ENCODE data around the gene SCP2D1.

The SCP2D1 gene

DNA sequence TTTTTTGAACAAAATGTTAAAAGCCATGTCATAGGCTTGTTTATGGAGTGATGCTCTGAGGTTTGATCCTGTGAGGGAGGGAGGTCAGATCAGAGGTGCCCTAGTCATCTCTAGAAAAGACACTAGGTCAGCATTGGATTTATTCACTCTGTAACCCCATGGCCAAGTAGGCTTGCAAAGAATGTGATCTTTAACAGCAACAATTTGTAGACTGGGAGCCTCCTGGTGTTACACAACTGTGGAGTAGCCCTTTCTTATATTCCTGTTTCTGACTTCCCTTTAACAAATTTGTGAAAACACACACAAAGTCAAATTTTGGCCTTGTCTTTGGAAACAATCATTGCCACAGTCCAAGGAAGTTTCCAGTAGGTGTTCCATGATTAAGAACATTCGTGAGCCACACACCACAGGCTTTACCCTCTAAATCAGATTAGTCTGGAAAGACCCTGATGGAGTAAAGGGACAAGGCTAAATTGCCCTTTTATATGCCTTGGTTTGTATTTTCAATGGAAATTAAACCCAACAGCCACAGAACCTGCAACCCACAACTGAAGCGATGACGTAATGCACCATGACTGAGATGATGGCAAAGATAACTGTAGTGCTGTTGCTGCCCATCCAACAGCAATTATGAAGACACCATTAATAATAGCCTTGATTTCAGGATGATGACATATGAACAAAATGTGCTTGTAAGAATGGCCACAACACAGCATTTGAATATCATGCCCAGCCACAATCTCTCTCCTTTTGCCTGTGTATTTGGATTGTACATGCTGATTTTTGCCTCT, 22.1 kb downstream of the SCP2D1 start:
- no peak overlapping the region for H3K4me2 ChIP-seq
- H3K9me3 ChIP-seq (replicated peaks in 1 of 11): peaks cover 0 to 12% (median 9%) of the 10 kb centered on the region in 11 experiments; a peak in 13 of 22 replicates
- no peak overlapping the region for H3K4me3 ChIP-seq
- H3K4me1 ChIP-seq: peaks cover 0 to 18% (median 4%) of the 10 kb centered on the region in 10 experiments; a peak in 10 of 20 replicates
- TF ChIP-seq Cebpa-rat (IDR thresholded peaks at IDR 0.05): no peak
- H3K27ac ChIP-seq: no peak overlapping the region
- H3K9ac ChIP-seq: no peak overlapping the region
- no peaks in the 10 kb centered on the region for H3K27me3 ChIP-seq
- H4K20me1 ChIP-seq: no peaks in the 10 kb centered on the region
- H3K36me3 ChIP-seq: no peaks in the 10 kb centered on the region

DNA sequence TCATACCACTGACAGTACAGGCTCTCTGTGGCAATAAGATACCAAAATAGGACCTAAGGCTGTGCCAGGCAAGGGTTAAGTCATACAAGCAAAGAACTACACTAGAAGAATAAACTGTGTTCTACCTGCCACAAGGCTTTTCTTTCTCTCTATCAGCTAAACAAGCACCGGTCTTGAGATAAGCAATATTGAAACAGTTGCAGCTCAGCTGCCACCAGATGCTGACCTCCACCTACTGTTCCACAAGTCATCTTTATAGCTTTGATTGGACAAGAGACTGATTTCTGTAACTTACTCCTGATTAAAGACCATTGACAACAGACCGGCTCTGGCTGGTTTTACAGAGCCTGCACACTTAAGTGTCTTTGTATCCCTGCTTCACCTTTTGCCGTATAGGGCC, 24.1 kb downstream of the SCP2D1 start:
- no peak overlapping the region for H3K27ac ChIP-seq
- H3K4me1 ChIP-seq: peaks cover 0 to 2% (median 0%) of the 10 kb centered on the region in 10 experiments; a peak in 5 of 20 replicates
- no peak overlapping the region for H3K4me2 ChIP-seq
- H3K27me3 ChIP-seq: no peaks in the 10 kb centered on the region
- no peaks in the 10 kb centered on the region for H4K20me1 ChIP-seq
- peaks cover 0 to 12% (median 9%) of the 10 kb centered on the region in 11 experiments; a peak in 13 of 22 replicates for H3K9me3 ChIP-seq (replicated peaks in 1 of 11)
- no peak overlapping the region for H3K4me3 ChIP-seq
- H3K36me3 ChIP-seq: no peaks in the 10 kb centered on the region
- H3K9ac ChIP-seq: no peak overlapping the region
- no peak for TF ChIP-seq Cebpa-rat (IDR thresholded peaks at IDR 0.05)

DNA sequence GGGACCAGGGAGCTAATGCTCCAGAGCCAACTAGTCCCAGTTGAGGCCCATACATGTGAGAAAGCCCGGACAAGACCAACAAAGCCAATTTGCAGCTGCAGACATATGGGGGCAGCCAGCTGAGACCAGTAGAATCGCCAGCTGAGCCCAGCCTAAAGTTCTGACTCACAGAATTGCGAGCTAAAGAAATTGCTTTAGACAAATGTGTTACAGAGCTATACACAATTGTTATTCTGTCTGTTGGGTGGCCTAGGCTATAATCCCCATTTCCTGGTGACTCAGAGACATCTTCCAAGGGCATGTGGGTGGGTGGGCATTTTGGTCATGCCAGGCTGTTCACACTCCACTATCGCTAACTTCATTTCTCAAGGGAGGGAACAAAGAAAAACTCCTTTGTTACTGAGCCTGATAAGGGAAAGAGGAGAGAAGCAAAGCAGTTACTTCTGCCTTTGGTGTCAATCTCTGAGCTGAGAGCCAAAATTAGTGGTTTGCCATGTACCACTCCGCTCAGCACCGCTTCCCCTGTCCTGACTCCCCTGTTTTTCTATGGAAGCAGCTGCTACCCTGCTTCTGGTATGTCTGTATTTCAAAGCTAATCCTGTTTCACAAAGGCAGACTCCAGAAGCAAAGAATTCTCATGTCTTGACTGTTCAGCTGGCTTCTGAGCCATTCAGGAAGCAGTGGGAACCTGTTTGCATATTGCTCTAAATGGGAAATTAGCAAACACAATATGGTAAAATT, 26.1 kb downstream of the SCP2D1 start:
- Histone ChIP-seq H4K20me1 (no peaks in the 10 kb centered on the region), H3K36me3 (no peaks in the 10 kb centered on the region), H3K27ac (no peak overlapping the region), H3K4me3 (no peak overlapping the region), H3K9ac (no peak overlapping the region), H3K27me3 (no peaks in the 10 kb centered on the region), H3K9me3 (replicated peaks in 1 of 11) (peaks cover 0 to 12% (median 9%) of the 10 kb centered on the region in 11 experiments; a peak in 13 of 22 replicates), H3K4me1 (no peaks in the 10 kb centered on the region), H3K4me2 (no peak overlapping the region)
- no peak for TF ChIP-seq Cebpa-rat (IDR thresholded peaks at IDR 0.05)

DNA sequence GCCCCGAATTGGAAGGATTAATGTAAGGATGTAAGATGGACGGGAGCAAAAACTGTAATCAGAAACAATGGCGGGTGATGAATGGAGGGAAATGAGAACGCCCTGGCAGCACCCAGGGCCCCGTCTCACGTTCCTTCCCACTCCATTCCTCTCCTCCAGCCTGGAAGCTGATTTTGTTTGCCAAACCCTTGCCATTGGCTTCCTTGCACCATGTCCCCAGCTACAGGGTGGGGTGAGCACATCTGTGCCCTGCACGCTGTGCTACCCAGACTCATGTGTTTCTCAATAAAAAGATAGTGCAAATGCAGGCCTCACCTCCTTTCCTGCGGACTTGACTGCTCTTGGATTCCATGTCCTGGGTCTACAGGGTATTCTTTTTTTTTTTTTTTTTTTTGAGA, 26.7 kb downstream of the SCP2D1 start:
- Histone ChIP-seq H3K9ac (no peak overlapping the region), H3K9me3 (replicated peaks in 1 of 11) (peaks cover 0 to 12% (median 9%) of the 10 kb centered on the region in 11 experiments; a peak in 13 of 22 replicates), H3K27me3 (no peaks in the 10 kb centered on the region), H3K36me3 (no peaks in the 10 kb centered on the region), H4K20me1 (no peaks in the 10 kb centered on the region), H3K4me2 (no peak overlapping the region), H3K4me1 (no peaks in the 10 kb centered on the region), H3K4me3 (no peak overlapping the region), H3K27ac (no peak overlapping the region)
- no peak for TF ChIP-seq Cebpa-rat (IDR thresholded peaks at IDR 0.05)

DNA sequence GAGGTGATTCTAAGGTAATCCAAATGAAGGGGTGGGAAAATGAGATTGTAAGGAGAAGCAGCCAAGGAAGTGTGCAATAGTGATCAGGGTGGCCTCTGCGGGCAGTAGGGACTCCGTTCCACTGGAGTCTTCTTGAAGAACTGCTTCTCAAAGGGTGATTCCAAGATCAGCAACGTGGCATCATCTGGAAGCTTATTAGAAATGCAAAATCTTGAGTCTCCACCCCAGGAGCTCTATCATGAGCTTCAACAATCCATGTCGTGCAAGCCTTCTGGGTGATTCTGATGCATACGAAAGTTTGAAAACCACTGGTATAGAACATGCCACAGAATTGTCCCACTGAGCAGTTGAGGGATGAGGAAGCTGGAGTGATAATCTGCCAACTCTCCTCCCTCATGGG, 31.4 kb downstream of the SCP2D1 start:
- Histone ChIP-seq H3K36me3 (no peaks in the 10 kb centered on the region), H3K9ac (no peak overlapping the region), H3K4me1 (no peaks in the 10 kb centered on the region), H4K20me1 (no peaks in the 10 kb centered on the region), H3K27me3 (no peaks in the 10 kb centered on the region), H3K9me3 (replicated peaks in 1 of 11) (peaks cover 0 to 3% (median 0%) of the 10 kb centered on the region in 11 experiments; a peak in 1 of 22 replicates), H3K4me2 (no peak overlapping the region), H3K4me3 (no peak overlapping the region), H3K27ac (no peak overlapping the region)
- TF ChIP-seq Cebpa-rat (IDR thresholded peaks at IDR 0.05): no peak

DNA sequence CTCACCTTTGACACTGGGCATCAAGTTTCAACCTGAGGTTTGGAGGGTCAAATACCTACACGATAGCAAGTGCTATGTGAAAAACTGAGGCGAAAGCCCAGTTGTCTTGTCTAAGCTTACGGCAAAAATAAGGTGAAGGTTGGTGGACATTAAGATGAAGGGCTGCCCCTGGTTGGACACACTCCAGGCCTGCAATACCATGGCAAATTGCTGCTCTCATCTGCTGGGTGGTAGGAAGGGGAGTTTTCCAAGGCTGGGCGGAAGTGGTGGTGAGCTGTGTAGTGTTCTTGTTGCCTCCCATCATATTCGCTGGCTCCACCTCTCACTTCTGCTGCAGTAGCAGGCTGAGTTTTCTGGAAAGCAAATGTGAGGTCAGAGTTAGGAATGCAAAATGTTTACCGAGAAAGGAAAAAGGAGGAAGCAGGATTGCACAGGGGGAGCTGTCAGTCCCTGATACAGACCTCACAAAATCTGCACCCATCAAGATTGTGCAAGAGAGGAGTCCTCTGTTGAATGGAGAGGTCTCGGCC, 33.7 kb downstream of the SCP2D1 start:
- TF ChIP-seq Cebpa-rat (IDR thresholded peaks at IDR 0.05): no peak
- no peaks in the 10 kb centered on the region for H3K4me1 ChIP-seq
- no peaks in the 10 kb centered on the region for H3K27me3 ChIP-seq
- no peaks in the 10 kb centered on the region for H4K20me1 ChIP-seq
- no peaks in the 10 kb centered on the region for H3K36me3 ChIP-seq
- no peak overlapping the region for H3K9ac ChIP-seq
- no peak overlapping the region for H3K4me2 ChIP-seq
- H3K4me3 ChIP-seq: no peak overlapping the region
- H3K27ac ChIP-seq: no peak overlapping the region
- no peaks in the 10 kb centered on the region for H3K9me3 ChIP-seq (replicated peaks in 1 of 11)

DNA sequence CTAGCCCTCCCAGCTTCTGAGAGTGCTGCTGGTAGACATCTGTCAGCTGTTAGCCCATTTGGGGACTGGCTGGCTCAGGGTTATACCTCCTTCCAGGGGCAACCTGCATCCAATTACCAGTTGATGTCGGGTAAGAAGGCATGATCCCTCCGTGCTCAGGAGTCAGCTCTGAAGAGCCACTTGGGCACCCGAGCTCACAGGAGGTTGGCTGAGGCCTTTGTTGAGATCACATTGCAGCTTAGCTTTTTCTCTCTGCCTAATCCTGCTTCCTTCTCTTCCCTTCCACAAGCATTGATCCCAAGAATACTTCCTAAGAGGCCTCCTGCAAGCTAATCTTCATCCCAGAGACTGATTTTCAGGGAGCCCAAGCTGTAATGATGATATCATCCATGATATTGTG, 35.5 kb downstream of the SCP2D1 start:
- Histone ChIP-seq H3K36me3 (no peaks in the 10 kb centered on the region), H3K27ac (no peak overlapping the region), H3K9ac (no peak overlapping the region), H3K4me2 (no peak overlapping the region), H3K4me3 (no peak overlapping the region), H3K4me1 (no peaks in the 10 kb centered on the region), H3K9me3 (replicated peaks in 1 of 11) (no peaks in the 10 kb centered on the region), H4K20me1 (no peaks in the 10 kb centered on the region), H3K27me3 (no peaks in the 10 kb centered on the region)
- no peak for TF ChIP-seq Cebpa-rat (IDR thresholded peaks at IDR 0.05)

DNA sequence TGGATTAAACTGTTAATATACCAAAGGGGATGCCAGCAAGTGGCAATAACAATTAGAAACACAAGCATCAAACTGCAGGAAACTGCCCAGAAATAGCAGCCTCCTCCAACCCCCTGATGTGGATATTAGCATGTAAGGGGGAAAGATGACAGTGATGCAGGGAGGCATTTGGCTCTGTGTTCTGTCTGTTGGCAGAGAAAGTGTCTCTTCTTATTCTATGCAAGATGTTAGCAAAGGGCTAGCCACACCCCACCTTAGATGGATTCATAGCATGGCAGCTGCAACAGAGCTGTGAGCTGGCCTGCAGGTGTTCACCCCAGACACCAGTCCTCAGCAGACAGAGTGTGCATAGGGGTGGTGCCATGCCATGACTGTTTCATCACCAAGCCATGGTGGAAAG, 38.0 kb downstream of the SCP2D1 start:
- Histone ChIP-seq H3K9ac (no peak overlapping the region), H3K36me3 (no peaks in the 10 kb centered on the region), H3K27ac (no peak overlapping the region), H3K4me2 (no peak overlapping the region), H3K4me3 (no peak overlapping the region), H3K9me3 (replicated peaks in 1 of 11) (peaks cover 0 to 6% (median 0%) of the 10 kb centered on the region in 11 experiments; a peak in 1 of 22 replicates), H4K20me1 (no peaks in the 10 kb centered on the region), H3K4me1 (no peaks in the 10 kb centered on the region), H3K27me3 (no peaks in the 10 kb centered on the region)
- no peak for TF ChIP-seq Cebpa-rat (IDR thresholded peaks at IDR 0.05)

DNA sequence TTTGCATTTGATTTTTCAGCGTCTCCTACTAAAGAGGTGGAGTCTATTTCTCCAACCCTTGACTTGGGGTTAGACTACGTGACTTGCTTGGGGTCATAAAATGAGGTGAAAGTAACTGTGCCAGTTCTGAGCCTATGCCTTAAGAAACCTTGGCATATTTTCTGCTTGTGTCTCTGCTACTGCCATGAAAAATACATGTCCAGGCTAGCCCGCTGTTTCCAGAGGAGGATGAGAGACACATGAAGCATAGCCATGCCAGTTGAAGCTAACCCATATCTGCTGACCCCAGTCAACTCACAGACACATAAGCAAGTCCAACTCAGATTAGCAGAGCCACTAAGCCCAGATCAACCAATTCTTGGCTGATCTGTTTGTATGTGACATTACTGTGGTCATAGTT, 38.7 kb downstream of the SCP2D1 start:
- Histone ChIP-seq H3K36me3 (no peaks in the 10 kb centered on the region), H3K27me3 (no peaks in the 10 kb centered on the region), H3K27ac (no peak overlapping the region), H3K4me1 (no peaks in the 10 kb centered on the region), H3K4me3 (no peak overlapping the region), H3K4me2 (no peak overlapping the region), H3K9me3 (replicated peaks in 1 of 11) (peaks cover 0 to 6% (median 0%) of the 10 kb centered on the region in 11 experiments; a peak in 2 of 22 replicates), H4K20me1 (no peaks in the 10 kb centered on the region), H3K9ac (no peak overlapping the region)
- TF ChIP-seq Cebpa-rat (IDR thresholded peaks at IDR 0.05): no peak
